IPS-20b (cell line): ENCODE measurements around the gene PLAAT3.
"Not testable (repeated sequence)": the region's sequence is repeated elsewhere in the genome, so short reads cannot be mapped to it uniquely, and the experiment has no call there.

Experiments used
- H3K27ac ChIP-seq: one replicate; pipeline ENCODE4 v1.5.1; 2013; ENCODE audit warnings: low read length
- H3K27me3 ChIP-seq: 2 replicates; pipeline ENCODE4 v1.6.1; 2013; ENCODE audit warnings: mild to moderate bottlenecking, low read length, inconsistent platforms; ENCODE audit not compliant: insufficient read depth
- H3K36me3 ChIP-seq: 2 replicates; pipeline ENCODE4 v1.6.1; 2013; ENCODE audit warnings: low read depth, mild to moderate bottlenecking, inconsistent platforms, low read length, moderate library complexity; ENCODE audit not compliant: insufficient read depth
- H3K4me1 ChIP-seq: 2 replicates; pipeline ENCODE4 v1.6.1; 2013; ENCODE audit warnings: mild to moderate bottlenecking, control low read depth, inconsistent platforms, low read length, moderate library complexity; ENCODE audit not compliant: insufficient read depth
- H3K4me3 ChIP-seq: 2 replicates; pipeline ENCODE4 v1.5.1; 2013; ENCODE audit warnings: mild to moderate bottlenecking, low read length, inconsistent platforms
- H3K9ac ChIP-seq: 2 replicates; pipeline ENCODE4 v1.6.1; 2013; ENCODE audit warnings: low read depth, mild to moderate bottlenecking, inconsistent platforms, low read length, moderate library complexity
- H3K9me3 ChIP-seq: 2 replicates; pipeline ENCODE4 v1.6.1; 2013; ENCODE audit warnings: mild to moderate bottlenecking, low read depth, low read length, inconsistent platforms; ENCODE audit not compliant: insufficient read depth

The PLAAT3 gene

DNA sequence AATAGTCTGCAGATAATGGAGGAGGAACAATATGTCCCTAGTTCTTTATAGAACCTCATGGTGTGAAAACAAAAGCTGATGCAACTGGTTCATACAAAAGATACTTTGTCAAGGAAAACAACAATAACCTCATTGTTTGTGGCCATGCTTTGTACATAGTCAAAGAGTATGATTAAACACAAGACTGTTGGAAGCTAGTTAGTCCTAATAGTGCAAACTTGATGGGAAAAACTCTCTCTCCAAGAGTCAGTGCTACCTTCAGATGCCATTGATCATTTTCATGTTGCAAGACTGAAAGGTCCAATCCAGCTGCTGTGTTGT is 30.9 kb downstream of the PLAAT3 start:
- Histone ChIP-seq H3K4me3 (no peak overlapping the region), H3K9ac (no peak overlapping the region), H3K36me3 (peaks cover 68% of the 10 kb centered on the region), H3K27ac (no peak overlapping the region), H3K27me3 (no peaks in the 10 kb centered on the region), H3K4me1 (peaks cover 5% of the 10 kb centered on the region; the same call in 1 of the 2 replicates), H3K9me3 (peaks cover 23% of the 10 kb centered on the region)

DNA sequence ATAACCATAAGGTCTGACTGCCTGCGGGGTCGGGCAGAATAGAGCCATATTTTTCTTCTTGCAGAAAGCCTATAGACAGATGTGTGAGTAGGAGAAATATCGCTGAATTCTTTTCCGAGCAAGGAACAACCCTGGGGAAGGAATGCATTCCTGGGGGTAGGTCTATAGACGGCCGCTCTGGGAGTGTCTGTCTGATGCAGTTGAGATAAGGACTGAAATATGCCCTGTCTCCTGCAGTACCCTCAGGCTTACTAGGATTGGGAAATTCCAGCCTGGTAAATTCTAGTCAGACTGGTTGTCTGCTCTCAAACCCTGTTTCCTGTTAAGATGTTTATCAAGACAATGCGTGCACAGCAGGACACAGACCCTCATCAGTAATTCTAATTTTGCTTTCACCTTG is 33.0 kb downstream of the PLAAT3 start:
- not testable (repeated sequence) for H3K27me3 ChIP-seq, H3K4me1 ChIP-seq, H3K9ac ChIP-seq, H3K27ac ChIP-seq, H3K4me3 ChIP-seq
- peaks cover 23% of the 10 kb centered on the region for H3K9me3 ChIP-seq
- peaks cover 61% of the 10 kb centered on the region for H3K36me3 ChIP-seq

DNA sequence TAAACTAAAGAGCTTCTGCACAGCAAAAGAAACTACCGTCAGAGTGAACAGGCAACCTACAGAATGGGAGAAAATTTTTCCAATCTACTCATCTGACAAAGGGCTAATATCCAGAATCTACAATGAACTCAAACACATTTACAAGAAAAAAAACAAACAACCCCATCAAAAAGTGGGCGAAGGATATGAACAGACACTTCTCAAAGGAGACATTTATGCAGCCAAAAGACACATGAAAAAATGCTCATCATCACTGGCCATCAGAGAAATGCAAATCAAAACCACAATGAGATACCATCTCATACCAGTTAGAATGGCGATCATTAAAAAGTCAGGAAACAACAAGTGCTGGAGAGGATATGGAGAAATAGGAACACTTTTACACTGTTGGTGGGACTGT is 35.4 kb downstream of the PLAAT3 start:
- not testable (repeated sequence) for H3K4me1 ChIP-seq, H3K27ac ChIP-seq, H3K9ac ChIP-seq, H3K27me3 ChIP-seq, H3K4me3 ChIP-seq
- H3K36me3 ChIP-seq = peaks cover 72% of the 10 kb centered on the region
- H3K9me3 ChIP-seq = peaks cover 23% of the 10 kb centered on the region

DNA sequence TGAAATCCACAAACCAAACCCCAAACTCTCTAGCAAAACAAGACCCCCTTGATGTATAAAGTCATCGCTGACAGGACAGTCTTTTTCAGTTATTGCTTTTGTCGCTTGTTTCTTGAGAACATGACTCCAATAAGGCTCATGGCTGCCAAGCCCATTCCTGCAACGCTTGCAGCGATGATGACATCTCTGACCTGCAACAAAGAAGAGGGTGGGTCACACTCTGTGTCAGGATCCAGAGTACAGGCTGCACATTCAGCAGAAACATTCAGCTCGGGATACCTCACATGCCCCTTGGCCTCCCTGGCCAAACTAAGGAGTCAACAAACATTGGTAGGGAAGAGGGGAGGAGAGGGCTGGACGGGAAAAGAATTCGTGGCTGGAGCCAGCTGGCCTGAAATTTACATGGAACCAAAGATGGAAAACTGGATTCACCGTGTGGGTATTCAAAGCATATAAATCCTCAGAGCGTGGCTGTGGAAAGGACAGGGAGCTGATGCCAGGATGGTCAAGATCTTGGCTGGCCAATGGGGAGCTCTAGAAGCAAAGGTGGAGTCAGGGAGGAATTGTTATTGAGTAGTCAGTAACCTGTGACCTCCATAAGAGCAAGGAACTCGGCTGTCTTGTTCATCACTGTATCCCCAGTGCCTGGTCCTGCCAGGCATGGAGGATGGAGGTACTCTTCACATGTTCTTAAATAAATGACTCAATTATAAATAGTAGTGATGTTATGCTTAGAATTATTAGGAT is 39.2 kb downstream of the PLAAT3 start:
- H3K36me3 ChIP-seq = peaks cover 44% of the 10 kb centered on the region
- H3K4me1 ChIP-seq = no peaks in the 10 kb centered on the region
- H3K27ac ChIP-seq = no peak overlapping the region
- peaks cover 3% of the 10 kb centered on the region for H3K9me3 ChIP-seq
- no peak overlapping the region for H3K4me3 ChIP-seq
- H3K27me3 ChIP-seq = no peaks in the 10 kb centered on the region
- H3K9ac ChIP-seq = no peak overlapping the region

DNA sequence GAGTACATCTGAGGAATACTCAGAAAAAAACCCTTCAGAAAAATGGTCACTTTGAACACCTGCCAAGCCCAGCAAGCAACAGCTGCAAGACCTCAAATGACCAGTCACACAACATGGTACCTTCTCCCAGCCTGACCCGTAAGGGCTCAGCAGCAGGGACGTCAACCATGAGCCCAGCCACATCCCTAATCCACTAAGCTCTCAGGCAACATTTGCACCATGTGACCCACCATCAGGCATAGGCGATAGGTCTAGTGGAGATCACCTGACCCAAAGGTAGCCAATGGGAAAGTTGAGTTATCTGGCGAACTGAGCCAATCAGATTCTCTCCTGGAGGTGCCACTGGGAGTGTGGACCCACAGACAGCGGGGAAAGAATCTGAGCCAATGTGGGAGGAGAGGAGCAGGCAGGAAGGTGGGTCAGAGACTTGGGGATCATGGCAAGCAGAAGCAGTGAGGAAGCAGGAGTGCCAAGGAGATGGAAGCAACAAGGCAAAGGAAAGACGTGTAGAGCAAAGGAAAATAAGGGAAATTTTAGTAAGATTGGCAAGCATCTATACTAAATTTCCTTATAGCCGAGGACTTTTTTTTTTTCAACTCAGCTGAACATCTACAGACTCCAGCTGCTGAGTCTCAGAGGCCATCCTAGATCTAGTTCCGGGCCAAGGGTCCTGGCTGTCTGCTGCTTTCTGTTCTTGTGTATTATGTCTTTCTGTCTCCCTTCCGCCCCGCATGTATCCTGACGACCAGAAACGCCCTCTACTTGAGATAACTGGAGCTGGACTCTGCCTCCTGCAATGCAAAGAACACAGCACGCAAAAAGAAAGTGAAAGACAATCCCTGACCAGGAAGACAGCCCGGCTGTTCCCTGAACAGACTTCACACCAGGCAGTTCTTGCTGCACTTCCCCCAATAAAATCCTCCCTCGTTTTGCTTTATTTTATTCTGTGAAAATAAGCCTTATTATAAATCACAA is 40.1 kb downstream of the PLAAT3 start:
- H3K9ac ChIP-seq = no peak overlapping the region

DNA sequence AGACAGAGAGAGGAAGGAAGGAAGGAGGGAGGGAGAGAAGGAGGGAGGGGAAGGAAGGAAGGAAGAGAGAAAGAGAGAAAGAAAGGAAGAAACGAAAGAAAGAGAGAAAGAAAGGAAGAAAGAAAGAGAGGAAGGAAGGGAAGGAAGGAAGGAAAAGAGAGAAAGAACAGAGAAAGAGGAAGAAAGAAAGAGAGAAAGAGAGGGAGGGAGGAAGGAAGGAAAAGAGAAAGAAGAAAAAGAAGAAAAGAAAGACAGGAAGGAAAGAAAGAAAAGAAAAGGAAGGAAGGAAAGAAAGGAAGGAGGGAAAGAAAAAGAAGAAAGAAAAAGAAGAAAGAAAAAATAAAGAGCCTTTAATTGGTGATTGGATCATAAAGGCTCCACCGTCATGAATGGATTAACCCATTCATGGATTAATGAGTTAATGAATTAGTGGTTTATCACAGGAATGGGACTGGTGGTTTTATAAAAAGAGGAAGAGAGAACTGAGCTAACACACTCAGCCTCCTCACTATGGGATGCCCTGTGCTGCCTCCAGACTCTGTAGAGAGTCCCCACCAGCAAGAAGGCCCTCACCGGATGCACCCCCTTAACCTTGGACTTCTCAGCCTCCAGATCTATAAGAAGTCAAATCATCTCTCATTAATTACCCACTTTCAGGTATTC is 42.1 kb downstream of the PLAAT3 start:
- no peaks in the 10 kb centered on the region for H3K27me3 ChIP-seq
- peaks cover 37% of the 10 kb centered on the region for H3K36me3 ChIP-seq
- H3K4me1 ChIP-seq = peaks cover 4% of the 10 kb centered on the region; the same call in 1 of the 2 replicates
- no peaks in the 10 kb centered on the region for H3K9me3 ChIP-seq
- no peak overlapping the region for H3K4me3 ChIP-seq
- H3K9ac ChIP-seq = no peak overlapping the region
- no peak overlapping the region for H3K27ac ChIP-seq

More for the DNA sequence above, 40.1 kb downstream of the PLAAT3 start:
- Histone ChIP-seq H3K9me3 (no peaks in the 10 kb centered on the region), H3K36me3 (peaks cover 41% of the 10 kb centered on the region), H3K4me3 (no peak overlapping the region), H3K4me1 (no peaks in the 10 kb centered on the region), H3K27ac (no peak overlapping the region), H3K27me3 (no peaks in the 10 kb centered on the region)

DNA sequence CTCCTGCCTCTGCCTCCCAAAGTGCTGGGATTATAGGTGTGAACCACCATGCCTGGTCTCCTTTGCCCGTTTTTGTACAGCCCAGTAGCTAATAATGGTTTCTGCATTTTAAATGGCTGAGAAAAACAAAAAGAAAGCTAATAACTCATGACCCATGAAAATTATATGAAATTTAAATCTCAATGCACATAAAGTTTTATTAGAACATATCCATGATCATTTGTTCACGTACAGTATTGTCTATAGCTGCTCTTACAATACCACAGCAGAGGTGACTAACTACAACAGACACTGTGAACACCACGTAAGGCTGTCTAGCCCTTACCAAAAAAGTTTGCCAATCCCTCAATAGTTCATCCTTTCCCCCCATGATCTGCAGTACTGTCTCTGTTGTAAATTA is 44.7 kb downstream of the PLAAT3 start:
- no peaks in the 10 kb centered on the region for H3K9me3 ChIP-seq
- H3K27ac ChIP-seq = no peak overlapping the region
- H3K4me1 ChIP-seq = peaks cover 10% of the 10 kb centered on the region
- peaks cover 15% of the 10 kb centered on the region for H3K36me3 ChIP-seq
- no peaks in the 10 kb centered on the region for H3K27me3 ChIP-seq
- no peak overlapping the region for H3K9ac ChIP-seq
- no peak overlapping the region for H3K4me3 ChIP-seq

DNA sequence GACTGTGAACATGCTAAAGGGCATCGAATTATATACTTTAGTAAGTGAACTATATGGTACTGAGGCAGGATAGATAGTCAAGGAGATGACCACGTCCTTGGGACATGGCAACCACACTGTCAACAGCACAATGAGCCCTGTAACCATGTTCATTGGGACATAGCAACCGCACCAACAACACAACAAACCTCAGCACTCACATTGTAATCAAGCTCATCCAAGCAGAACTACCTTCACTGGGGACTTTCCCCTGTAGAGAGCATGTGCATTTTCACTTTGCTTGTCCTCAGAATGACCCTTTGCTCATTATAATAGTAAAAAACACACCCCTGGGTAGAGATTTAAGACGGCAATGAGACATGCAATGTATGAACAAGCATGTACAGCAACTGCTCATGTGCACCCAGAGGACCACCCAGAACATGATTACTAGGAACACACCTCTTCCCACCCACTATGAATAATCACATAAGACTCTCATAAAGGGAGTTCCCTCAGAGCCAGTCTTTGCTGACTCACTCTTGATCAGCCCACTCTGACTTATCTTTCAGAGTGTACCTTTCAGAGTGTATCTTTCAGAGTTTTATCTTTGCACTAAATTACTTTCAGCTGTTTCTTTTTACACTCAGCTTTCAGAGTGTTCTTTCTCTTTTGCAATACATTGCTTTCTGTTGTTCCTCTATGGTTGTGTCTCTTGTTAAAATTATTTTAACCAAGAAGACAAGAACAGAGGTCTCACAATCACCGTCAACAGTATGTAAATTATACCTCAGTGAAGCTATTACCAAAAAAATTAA is 47.0 kb downstream of the PLAAT3 start:
- Histone ChIP-seq H3K36me3 (no peaks in the 10 kb centered on the region), H3K9me3 (no peaks in the 10 kb centered on the region), H3K4me1 (peaks cover 10% of the 10 kb centered on the region), H3K27me3 (no peaks in the 10 kb centered on the region), H3K9ac (peak overlapping the region; percentile 38), H3K4me3 (no peak overlapping the region), H3K27ac (no peak overlapping the region)

DNA sequence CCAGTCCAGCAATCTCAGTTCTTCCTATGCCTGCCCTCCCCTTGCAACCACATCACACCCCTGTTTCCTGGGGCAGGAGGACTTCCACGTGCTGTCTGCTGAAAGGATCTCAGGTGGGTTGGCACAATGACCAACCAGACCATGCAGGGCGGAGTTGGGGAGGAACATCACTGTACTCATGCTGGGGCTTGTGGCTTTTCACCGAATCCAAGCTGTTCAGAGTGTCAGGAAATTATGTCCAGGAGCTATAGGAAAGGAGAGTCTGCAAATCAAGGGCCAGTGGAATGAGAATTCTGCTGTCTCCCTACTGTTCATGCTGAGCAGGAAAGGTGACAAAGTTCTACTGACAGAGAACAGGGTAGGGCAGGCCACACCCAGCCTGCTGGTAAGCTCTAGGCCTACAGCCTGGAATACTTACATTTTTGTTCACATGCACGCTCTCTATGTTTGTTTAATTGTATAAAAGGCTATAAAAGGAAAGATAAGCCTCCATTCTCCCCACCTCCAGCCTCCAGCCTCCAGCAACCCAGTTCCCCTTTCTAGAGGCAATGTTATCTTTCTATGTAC is 49.4 kb downstream of the PLAAT3 start:
- no peaks in the 10 kb centered on the region; the same call in 1 of the 2 replicates for H3K27me3 ChIP-seq
- no peak overlapping the region for H3K4me3 ChIP-seq
- no peak overlapping the region for H3K9ac ChIP-seq
- peaks cover 10% of the 10 kb centered on the region for H3K4me1 ChIP-seq
- no peaks in the 10 kb centered on the region for H3K9me3 ChIP-seq
- H3K36me3 ChIP-seq = no peaks in the 10 kb centered on the region
- no peak overlapping the region for H3K27ac ChIP-seq

DNA sequence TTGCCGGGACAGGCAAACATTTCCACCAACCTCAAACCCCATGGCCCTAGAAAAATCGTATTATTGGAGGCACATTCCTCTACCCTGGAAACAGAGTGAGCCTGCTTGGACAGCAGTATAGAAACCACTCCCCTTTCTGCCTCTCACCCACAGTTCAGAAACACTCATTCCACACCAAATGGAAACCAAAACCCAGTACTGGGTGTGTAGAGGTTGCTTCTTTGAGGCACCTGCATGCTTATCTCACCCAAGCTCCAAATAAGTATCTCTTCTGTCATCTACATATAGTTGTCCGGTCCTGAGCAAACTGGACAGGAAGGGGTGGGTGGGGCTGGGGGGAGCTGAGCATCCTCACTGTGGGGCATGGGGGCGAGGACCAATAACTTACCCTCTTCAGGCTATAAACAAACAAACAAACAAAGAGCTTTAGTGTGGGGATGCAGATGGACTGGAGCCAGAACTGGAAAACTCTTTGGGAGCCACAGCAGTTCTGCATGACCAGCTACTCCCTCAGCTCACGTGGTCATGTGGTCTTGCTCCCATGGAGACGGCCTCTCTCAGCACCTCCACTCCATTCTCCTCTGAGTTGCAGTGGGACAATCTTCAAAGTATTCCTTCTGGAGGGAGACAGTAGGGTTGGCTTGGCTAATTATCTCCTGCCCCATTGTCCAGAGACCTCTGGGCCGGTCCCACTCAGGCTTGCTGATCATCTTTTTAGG is 50.0 kb downstream of the PLAAT3 start:
- H3K4me1 ChIP-seq = peaks cover 10% of the 10 kb centered on the region
- H3K27me3 ChIP-seq = no peaks in the 10 kb centered on the region; the same call in 1 of the 2 replicates
- no peak overlapping the region for H3K27ac ChIP-seq
- no peak overlapping the region for H3K9ac ChIP-seq
- H3K4me3 ChIP-seq = no peak overlapping the region
- H3K9me3 ChIP-seq = no peaks in the 10 kb centered on the region
- no peaks in the 10 kb centered on the region for H3K36me3 ChIP-seq
